Activated CD4-positive, alpha-beta T cell treated with anti-CD3 and anti-CD28 coated beads for 36 hours (primary cell): Measurements from ENCODE around the gene CELSR1. TPM values are rescaled to one million over a fixed set of nuclear protein-coding genes. Genes with fewer than 3 reads are reported as not detected.

Source experiments
- ATAC-seq: fragments of 200-7000 bp; cut with Tn5 transposase; one replicate; pipeline ENCODE4 v1.10.0; 2021; ENCODE audit warnings: mild to moderate bottlenecking, moderate library complexity
- CTCF ChIA-PET: fragments of 350-600 bp; sonication (Branson Sonifier 250); formaldehyde crosslinking; loops from one replicate; lab custom pipeline; 2021; ENCODE audit warnings: antibody characterized with exemption; lab: Charles Lee
- POLR2A ChIA-PET: fragments of 350-600 bp; sonication (Branson Sonifier 250); formaldehyde crosslinking; loops from one replicate; lab custom pipeline; 2021; ENCODE audit warnings: antibody characterized with exemption, inconsistent platforms; lab: Charles Lee
- DNase-seq: peaks from one replicate; pipeline ENCODE4 v3.0.0-alpha.2; 2020
- H3K27ac Mint-ChIP-seq: one replicate; pipeline ENCODE4 v1.8.0; 2021; ENCODE audit warnings: mixed read lengths
- H3K27me3 Mint-ChIP-seq: one replicate; pipeline ENCODE4 v1.8.0; 2021; ENCODE audit warnings: mixed read lengths
- H3K36me3 Mint-ChIP-seq: one replicate; pipeline ENCODE4 v1.8.0; 2021; ENCODE audit warnings: low read depth, mixed read lengths
- H3K4me1 Mint-ChIP-seq: one replicate; pipeline ENCODE4 v1.8.0; 2021; ENCODE audit warnings: mixed read lengths
- H3K4me3 Mint-ChIP-seq: one replicate; pipeline ENCODE4 v1.8.0; 2021; ENCODE audit warnings: mild to moderate bottlenecking, moderate library complexity, mixed read lengths
- H3K9me3 Mint-ChIP-seq: one replicate; pipeline ENCODE4 v1.8.0; 2021; ENCODE audit warnings: low read depth, mixed read lengths
- intact Hi-C, 2 experiments: fragments of 100-400 bp; cut with DNase I in 1 of 2; cut with micrococcal nuclease in 1 of 2; formaldehyde crosslinking; loops; one replicate each; pipeline versions ENCODE4 v1.14.2 to v1.15.1; 2022 to 2024; cut with DNase I, micrococcal nuclease
- total RNA-seq, 2 experiments: library from RNA; stranded (reverse); gene quantifications; one replicate each; pipeline ENCODE4 v1.2.3, GENCODE V29; 2021

The CELSR1 gene
- total RNA-seq, 2 experiments from 2014 or later, result 0.43 to 0.46 TPM

- Mint-ChIP-seq H3K36me3 (no peaks in the 10 kb centered on the region), H3K27ac (no peak overlapping the region), H3K4me1 (no peaks in the 10 kb centered on the region), H3K27me3 (no peaks in the 10 kb centered on the region), H3K9me3 (no peaks in the 10 kb centered on the region), H3K4me3 (no peak overlapping the region)
- POLR2A ChIA-PET, result no interaction called here
- DNase-seq (no peak), ATAC-seq (no peak)
- intact Hi-C loops, result no loop called here
- CTCF ChIA-PET, result interaction anchor here (0.6 kb wide), 1 partner anchor 123 kb away, joined by 3 read pairs; no protein-coding TSS in a partner anchor
Measured at GRCh38 chr22:46439576-46440465, 97.6 kb downstream of the CELSR1 start.

- Mint-ChIP-seq H3K36me3 (no peaks in the 10 kb centered on the region), H3K4me3 (no peak overlapping the region), H3K4me1 (no peaks in the 10 kb centered on the region), H3K27me3 (no peaks in the 10 kb centered on the region), H3K27ac (no peak overlapping the region), H3K9me3 (no peaks in the 10 kb centered on the region)
- intact Hi-C loops, result no loop called here
- ChIA-PET POLR2A (no interaction called here), CTCF (no interaction called here)
- DNase-seq, result no peak
- ATAC-seq, result no peak
Measured at GRCh38 chr22:46439111-46439510, 98.3 kb downstream of the CELSR1 start.

- Mint-ChIP-seq H3K36me3 (no peaks in the 10 kb centered on the region), H3K27ac (no peak overlapping the region), H3K9me3 (no peaks in the 10 kb centered on the region), H3K4me1 (no peaks in the 10 kb centered on the region), H3K4me3 (no peak overlapping the region), H3K27me3 (no peaks in the 10 kb centered on the region)
- ATAC-seq, result no peak
- ChIA-PET POLR2A (no interaction called here), CTCF (no interaction called here)
- no peak for DNase-seq
- intact Hi-C loops, result no loop called here
Measured at GRCh38 chr22:46437671-46438440, 99.6 kb downstream of the CELSR1 start.

GRCh38 chr22:46436595-46437175 lies 100.7 kb downstream of the CELSR1 start:
- no peaks in the 10 kb centered on the region for H3K27me3 Mint-ChIP-seq
- ATAC-seq (no peak), DNase-seq (no peak)
- H3K9me3 Mint-ChIP-seq, result no peaks in the 10 kb centered on the region
- ChIA-PET POLR2A (no interaction called here), CTCF (interaction anchor here (0.5 kb wide), 1 partner anchor 873 kb away, joined by 4 read pairs; no protein-coding TSS in a partner anchor)
- no peak overlapping the region for H3K27ac Mint-ChIP-seq
- peaks cover 8% of the 10 kb centered on the region for H3K4me1 Mint-ChIP-seq
- intact Hi-C loops, result no loop called here
- no peaks in the 10 kb centered on the region for H3K36me3 Mint-ChIP-seq
- no peak overlapping the region for H3K4me3 Mint-ChIP-seq

- no peaks in the 10 kb centered on the region for H3K27me3 Mint-ChIP-seq
- DNase-seq (no peak), ATAC-seq (no peak)
- H3K4me3 Mint-ChIP-seq, result no peak overlapping the region
- peaks cover 8% of the 10 kb centered on the region for H3K4me1 Mint-ChIP-seq
- intact Hi-C loops, result no loop called here
- H3K36me3 Mint-ChIP-seq, result no peaks in the 10 kb centered on the region
- no peak overlapping the region for H3K27ac Mint-ChIP-seq
- POLR2A ChIA-PET, result no interaction called here
- no peaks in the 10 kb centered on the region for H3K9me3 Mint-ChIP-seq
- CTCF ChIA-PET, result no interaction called here
Measured at GRCh38 chr22:46433318-46433717, 104.1 kb downstream of the CELSR1 start.

GRCh38 chr22:46432164-46433068 lies 105.0 kb downstream of the CELSR1 start:
- Mint-ChIP-seq H3K4me1 (peaks cover 8% of the 10 kb centered on the region), H3K4me3 (peak overlapping the region; percentile 65), H3K27ac (peak overlapping the region; percentile 86), H3K36me3 (no peaks in the 10 kb centered on the region), H3K27me3 (no peaks in the 10 kb centered on the region), H3K9me3 (no peaks in the 10 kb centered on the region)
- intact Hi-C loops, result no loop called here
- DNase-seq, result peak; percentile 58
- ATAC-seq, result peak; percentile 89
- CTCF ChIA-PET, result interaction anchor here (0.6 kb wide), 1 partner anchor 317 kb away, joined by 4 read pairs; no protein-coding TSS in a partner anchor
- POLR2A ChIA-PET, result no interaction called here

GRCh38 chr22:46430961-46431838 lies 106.2 kb downstream of the CELSR1 start:
- DNase-seq (no peak), ATAC-seq (no peak)
- peak overlapping the region; percentile 86 for H3K27ac Mint-ChIP-seq
- CTCF ChIA-PET, result no interaction called here
- H3K4me1 Mint-ChIP-seq, result peaks cover 8% of the 10 kb centered on the region
- POLR2A ChIA-PET, result no interaction called here
- no peak overlapping the region for H3K4me3 Mint-ChIP-seq
- H3K27me3 Mint-ChIP-seq, result no peaks in the 10 kb centered on the region
- intact Hi-C loops, result no loop called here
- no peaks in the 10 kb centered on the region for H3K36me3 Mint-ChIP-seq
- no peaks in the 10 kb centered on the region for H3K9me3 Mint-ChIP-seq

GRCh38 chr22:46429325-46429853 lies 108.0 kb downstream of the CELSR1 start:
- Mint-ChIP-seq H3K4me3 (no peak overlapping the region), H3K27ac (no peak overlapping the region), H3K36me3 (no peaks in the 10 kb centered on the region), H3K4me1 (peaks cover 15% of the 10 kb centered on the region), H3K9me3 (no peaks in the 10 kb centered on the region), H3K27me3 (no peaks in the 10 kb centered on the region)
- DNase-seq (no peak), ATAC-seq (no peak)
- ChIA-PET POLR2A (no interaction called here), CTCF (interaction anchor here (0.7 kb wide), 1 partner anchor 112 kb away, joined by 4 read pairs; no protein-coding TSS in a partner anchor)
- intact Hi-C loops, result no loop called here

- ChIA-PET CTCF (interaction anchor here (0.7 kb wide), 2 partner anchors 71 to 112 kb away, joined by 3 to 4 read pairs; no protein-coding TSS in a partner anchor), POLR2A (no interaction called here)
- no peak overlapping the region for H3K4me3 Mint-ChIP-seq
Measured at GRCh38 chr22:46428602-46429324, 108.7 kb downstream of the CELSR1 start.

More at GRCh38 chr22:46428602-46429324, 108.7 kb downstream of the CELSR1 start:
- Mint-ChIP-seq H3K36me3 (no peaks in the 10 kb centered on the region), H3K27ac (no peak overlapping the region), H3K9me3 (no peaks in the 10 kb centered on the region), H3K27me3 (no peaks in the 10 kb centered on the region), H3K4me1 (peaks cover 15% of the 10 kb centered on the region)
- intact Hi-C loops, result no loop called here
- DNase-seq, result no peak
- ATAC-seq, result no peak
